Transverse colon (tissue), 4 donors: ENCODE measurements around the gene RGS6.

Experiments
- CTCF ChIP-seq, 5 experiments: fragments of 200-600 bp in 3 of 5; fragments of 450-650 bp in 2 of 5; sonication (generic) in 3 of 5; IDR thresholded peaks; 1 replicate in 2 of 5; 2 replicates in 3 of 5; pipeline ENCODE4 v1.5.1; 2016 to 2017; ENCODE audit warnings: antibody characterized with exemption in 5 of 5, inconsistent platforms in 3 of 5, mild to moderate bottlenecking in 2 of 5, moderate library complexity in 1 of 5
- EP300 ChIP-seq: sonication (generic); formaldehyde crosslinking; IDR thresholded peaks from one replicate; pipeline ENCODE4 v1.6.1; 2017; ENCODE audit warnings: antibody characterized with exemption, low read depth
- POLR2A ChIP-seq: fragments of 450-650 bp; IDR thresholded peaks from one replicate; pipeline ENCODE4 v1.6.1; 2016; ENCODE audit warnings: antibody characterized with exemption, mild to moderate bottlenecking, moderate library complexity
- POLR2AphosphoS5 ChIP-seq, 3 donors: sonication (generic); formaldehyde crosslinking; IDR thresholded peaks; one replicate each; pipeline ENCODE4 v1.6.1; 2016; ENCODE audit warnings: antibody characterized with exemption in 3 of 3

DNA sequence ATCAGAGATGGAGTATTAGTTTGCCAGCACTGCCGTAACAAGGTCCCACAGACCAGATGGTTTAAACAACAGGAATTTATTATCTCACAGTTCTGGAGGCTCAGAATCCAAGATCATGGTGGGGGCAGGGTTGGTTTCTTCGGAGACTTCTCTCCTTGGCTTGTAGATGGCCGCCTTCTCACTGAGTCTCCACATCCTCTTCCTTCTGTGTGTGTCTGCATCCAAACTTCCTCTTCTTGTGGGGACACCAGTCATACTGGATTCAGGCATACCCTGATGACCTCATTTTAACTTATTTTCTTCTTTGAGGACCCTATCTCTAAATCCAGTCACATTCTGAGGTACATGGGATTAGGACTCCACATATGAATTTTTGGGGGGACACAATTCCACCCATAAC lies 455.5 kb downstream of the RGS6 start:
- no peak for TF ChIP-seq CTCF (IDR thresholded peaks at IDR 0.05)
- no peak for TF ChIP-seq POLR2A
- TF ChIP-seq EP300, result no peak
- TF ChIP-seq POLR2AphosphoS5 (IDR thresholded peaks at IDR 0.05), result no peak
